GDM1 (cell line): Measurements from ENCODE around the gene CD7.

Experiments
- DNase-seq: peaks from one replicate; lab custom pipeline; 2025; lab: John Stamatoyannopoulos, UW

The CD7 gene

GRCh38 chr17:82278786-82279391 is 38.5 kb downstream of the CD7 start:
- no peak for DNase-seq

GRCh38 chr17:82278308-82278707 is 39.1 kb downstream of the CD7 start:
- DNase-seq = no peak

- no peak for DNase-seq
These were observed 39.6 kb downstream of the CD7 start for GRCh38 chr17:82277851-82278250.

- no peak for DNase-seq
These were observed 40.5 kb downstream of the CD7 start for GRCh38 chr17:82276938-82277337.

GRCh38 chr17:82275326-82275725 is 42.1 kb downstream of the CD7 start:
- DNase-seq = no peak

GRCh38 chr17:82274134-82275020 is 43.0 kb downstream of the CD7 start:
- no peak for DNase-seq

GRCh38 chr17:82273327-82274133 is 43.9 kb downstream of the CD7 start, which contains the start of gene CSNK1D:
TSS of gene CSNK1D (minus strand) at chr17:82273700. CDS start at chr17:82273381, 319 bp downstream.
- DNase-seq = peak; percentile 82

- no peak for DNase-seq
These were observed 44.7 kb downstream of the CD7 start for GRCh38 chr17:82272495-82273326.

GRCh38 chr17:82271401-82271800 is 46.0 kb downstream of the CD7 start:
- DNase-seq = no peak

GRCh38 chr17:82270651-82271050 is 46.8 kb downstream of the CD7 start:
- DNase-seq = no peak

- DNase-seq = no peak
These were observed 47.4 kb downstream of the CD7 start for GRCh38 chr17:82269882-82270500.

- no peak for DNase-seq
These were observed 48.1 kb downstream of the CD7 start for GRCh38 chr17:82269138-82269881.

GRCh38 chr17:82267575-82268379 is 49.6 kb downstream of the CD7 start:
- DNase-seq = no peak

- DNase-seq = no peak
These were observed 51.3 kb downstream of the CD7 start for GRCh38 chr17:82266142-82266541.
